ENCODE data around the gene C2orf78.

The C2orf78 gene

DNA sequence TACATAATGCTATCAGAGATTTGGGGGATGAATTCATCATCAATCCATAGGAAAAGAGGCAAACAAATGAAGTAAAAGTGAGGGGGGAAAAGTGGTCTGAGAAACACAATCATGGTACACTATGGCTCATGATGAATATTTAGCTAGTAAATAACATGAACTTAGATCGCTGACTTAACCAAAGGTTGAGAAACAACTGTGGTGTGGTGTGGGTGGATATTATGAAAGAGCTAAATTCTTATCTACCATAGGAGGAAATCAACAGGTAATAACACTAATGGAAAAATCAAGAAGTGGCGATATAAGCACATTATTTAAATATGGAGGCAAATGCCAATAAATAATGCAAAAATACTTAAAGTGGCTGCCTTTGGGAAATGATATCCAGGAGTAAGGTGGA lies 34.7 kb upstream of the C2orf78 start:
- no peak for TF ChIP-seq NFIC (IDR thresholded peaks at IDR 0.05)
- no peak for TF ChIP-seq USF1 (IDR thresholded peaks at IDR 0.05)
- no peak for TF ChIP-seq FOXM1 (IDR thresholded peaks at IDR 0.05; ENCODE audit: borderline replicate concordance, low read depth)
- no peak for TF ChIP-seq TEAD4 (IDR thresholded peaks at IDR 0.05)
- TF ChIP-seq, protein P1, sequence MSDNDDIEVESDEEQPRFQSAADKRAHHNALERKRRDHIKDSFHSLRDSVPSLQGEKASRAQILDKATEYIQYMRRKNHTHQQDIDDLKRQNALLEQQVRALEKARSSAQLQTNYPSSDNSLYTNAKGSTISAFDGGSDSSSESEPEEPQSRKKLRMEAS (IDR thresholded peaks at IDR 0.05): no peak
- TF ChIP-seq, protein P2, sequence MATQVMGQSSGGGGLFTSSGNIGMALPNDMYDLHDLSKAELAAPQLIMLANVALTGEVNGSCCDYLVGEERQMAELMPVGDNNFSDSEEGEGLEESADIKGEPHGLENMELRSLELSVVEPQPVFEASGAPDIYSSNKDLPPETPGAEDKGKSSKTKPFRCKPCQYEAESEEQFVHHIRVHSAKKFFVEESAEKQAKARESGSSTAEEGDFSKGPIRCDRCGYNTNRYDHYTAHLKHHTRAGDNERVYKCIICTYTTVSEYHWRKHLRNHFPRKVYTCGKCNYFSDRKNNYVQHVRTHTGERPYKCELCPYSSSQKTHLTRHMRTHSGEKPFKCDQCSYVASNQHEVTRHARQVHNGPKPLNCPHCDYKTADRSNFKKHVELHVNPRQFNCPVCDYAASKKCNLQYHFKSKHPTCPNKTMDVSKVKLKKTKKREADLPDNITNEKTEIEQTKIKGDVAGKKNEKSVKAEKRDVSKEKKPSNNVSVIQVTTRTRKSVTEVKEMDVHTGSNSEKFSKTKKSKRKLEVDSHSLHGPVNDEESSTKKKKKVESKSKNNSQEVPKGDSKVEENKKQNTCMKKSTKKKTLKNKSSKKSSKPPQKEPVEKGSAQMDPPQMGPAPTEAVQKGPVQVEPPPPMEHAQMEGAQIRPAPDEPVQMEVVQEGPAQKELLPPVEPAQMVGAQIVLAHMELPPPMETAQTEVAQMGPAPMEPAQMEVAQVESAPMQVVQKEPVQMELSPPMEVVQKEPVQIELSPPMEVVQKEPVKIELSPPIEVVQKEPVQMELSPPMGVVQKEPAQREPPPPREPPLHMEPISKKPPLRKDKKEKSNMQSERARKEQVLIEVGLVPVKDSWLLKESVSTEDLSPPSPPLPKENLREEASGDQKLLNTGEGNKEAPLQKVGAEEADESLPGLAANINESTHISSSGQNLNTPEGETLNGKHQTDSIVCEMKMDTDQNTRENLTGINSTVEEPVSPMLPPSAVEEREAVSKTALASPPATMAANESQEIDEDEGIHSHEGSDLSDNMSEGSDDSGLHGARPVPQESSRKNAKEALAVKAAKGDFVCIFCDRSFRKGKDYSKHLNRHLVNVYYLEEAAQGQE (IDR thresholded peaks at IDR 0.05; ENCODE audit: low read depth): no peak
- TF ChIP-seq YY1 (IDR thresholded peaks at IDR 0.05; ENCODE audit: low read depth): no peak
- TF ChIP-seq EGR1 (IDR thresholded peaks at IDR 0.05): no peak
- TF ChIP-seq EP300 (IDR thresholded peaks at IDR 0.05; ENCODE audit: borderline replicate concordance): no peak

- TF ChIP-seq, protein P1 (IDR thresholded peaks at IDR 0.05): no peak
- TF ChIP-seq RAD21 (IDR thresholded peaks at IDR 0.05; ENCODE audit: low read depth) (no peak), ZBTB7A (IDR thresholded peaks at IDR 0.05; ENCODE audit: low read depth) (no peak), YY1 (IDR thresholded peaks at IDR 0.05; ENCODE audit: low read depth) (no peak), TCF12 (IDR thresholded peaks at IDR 0.05; ENCODE audit: low read depth) (no peak), NFIC (IDR thresholded peaks at IDR 0.05) (no peak), USF1 (IDR thresholded peaks at IDR 0.05) (no peak), TEAD4 (IDR thresholded peaks at IDR 0.05) (no peak), EP300 (IDR thresholded peaks at IDR 0.05; ENCODE audit: borderline replicate concordance) (no peak), CEBPB (IDR thresholded peaks at IDR 0.05) (no peak), FOXM1 (IDR thresholded peaks at IDR 0.05; ENCODE audit: borderline replicate concordance, low read depth) (no peak)
- TF ChIP-seq, protein P2 (IDR thresholded peaks at IDR 0.05; ENCODE audit: low read depth): no peak
Observed at GRCh38 chr2:73759285-73759764, 24.7 kb upstream of the C2orf78 start.

- no peak for TF ChIP-seq NFIC (IDR thresholded peaks at IDR 0.05)
Observed at GRCh38 chr2:73759904-73760303, 24.1 kb upstream of the C2orf78 start.

DNA sequence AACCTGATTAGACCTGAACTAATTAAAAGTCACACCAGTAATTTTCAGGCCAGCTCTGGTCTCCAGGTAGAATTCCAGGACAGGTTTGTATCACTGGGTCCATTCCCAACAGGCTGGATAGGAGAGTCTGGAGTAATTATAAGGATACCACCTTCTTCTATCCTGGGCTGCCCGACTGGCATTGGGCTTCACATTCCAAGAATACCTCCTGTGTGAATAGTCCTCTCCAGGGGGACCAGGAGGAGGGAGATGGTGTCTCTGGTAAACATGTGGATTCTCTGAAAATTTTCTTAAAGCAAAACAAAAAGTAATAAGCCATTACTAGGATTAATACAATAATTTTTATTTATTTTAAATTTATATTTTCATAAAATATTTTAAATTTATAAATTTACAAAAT lies 21.4 kb upstream of the C2orf78 start:
- TF ChIP-seq TCF12 (IDR thresholded peaks at IDR 0.05; ENCODE audit: low read depth) (no peak), TEAD4 (IDR thresholded peaks at IDR 0.05) (peak; percentile 67)

GRCh38 chr2:73764945-73765344 lies 19.0 kb upstream of the C2orf78 start:
- TF ChIP-seq TCF12 (IDR thresholded peaks at IDR 0.05; ENCODE audit: low read depth): no peak
- TF ChIP-seq, protein P1 (IDR thresholded peaks at IDR 0.05): no peak
- TF ChIP-seq FOXM1 (IDR thresholded peaks at IDR 0.05; ENCODE audit: borderline replicate concordance, low read depth): no peak
- TF ChIP-seq CREB1 (IDR thresholded peaks at IDR 0.05; ENCODE audit: low read depth): no peak
- no peak for TF ChIP-seq NFIC (IDR thresholded peaks at IDR 0.05)
- no peak for TF ChIP-seq CEBPB (IDR thresholded peaks at IDR 0.05)
- TF ChIP-seq, protein P2 (IDR thresholded peaks at IDR 0.05; ENCODE audit: low read depth): no peak
- TF ChIP-seq YY1 (IDR thresholded peaks at IDR 0.05; ENCODE audit: low read depth): no peak
